Neural cell (in vitro differentiated cells): ENCODE results near the gene SCUBE1.

Experiments
- EP300 ChIP-seq: fragments of 450-650 bp; conservative IDR thresholded peaks from 2 replicates; pipeline ENCODE4 v1.6.1; 2014; ENCODE audit warnings: antibody characterized with exemption, mild to moderate bottlenecking, moderate library complexity; ENCODE audit not compliant: poor library complexity, severe bottlenecking
- EZH2 ChIP-seq: fragments of 200-600, 300-800 bp; shearing (Covaris generic), sonication (generic); IDR thresholded peaks from 2 replicates; pipeline ENCODE4 v1.6.1; 2014; ENCODE audit warnings: antibody characterized with exemption, low read length, borderline replicate concordance, mild to moderate bottlenecking; ENCODE audit not compliant: insufficient read depth, poor library complexity, severe bottlenecking
- MXI1 ChIP-seq: fragments of 450-650 bp; conservative IDR thresholded peaks from 2 replicates; pipeline ENCODE4 v1.6.1; 2014; ENCODE audit warnings: antibody characterized with exemption, mild to moderate bottlenecking; ENCODE audit not compliant: poor library complexity, severe bottlenecking
- POLR2AphosphoS5 ChIP-seq: IDR thresholded peaks from 2 replicates; pipeline ENCODE4 v1.6.1; 2012
- RAD21 ChIP-seq: fragments of 450-650 bp; conservative IDR thresholded peaks from 2 replicates; pipeline ENCODE4 v1.6.1; 2014; ENCODE audit warnings: antibody characterized with exemption, mild to moderate bottlenecking, moderate library complexity
- SMC3 ChIP-seq: fragments of 450-650 bp; conservative IDR thresholded peaks from 2 replicates; pipeline ENCODE4 v1.6.1; 2014; ENCODE audit warnings: antibody characterized with exemption, mild to moderate bottlenecking, moderate library complexity; ENCODE audit not compliant: poor library complexity
- TAF1 ChIP-seq: IDR thresholded peaks from 2 replicates; pipeline ENCODE4 v1.6.1; 2012; ENCODE audit warnings: low read depth
- TF ChIP-seq, protein P1 (sequence below): IDR thresholded peaks from 2 replicates; pipeline ENCODE4 v1.6.1; 2012; ENCODE audit warnings: borderline replicate concordance
- TF ChIP-seq, protein P2 (sequence below): fragments of 450-650 bp; IDR thresholded peaks from 2 replicates; pipeline ENCODE4 v1.5.1; 2014; ENCODE audit warnings: antibody characterized with exemption, mild to moderate bottlenecking, moderate library complexity; ENCODE audit not compliant: poor library complexity, severe bottlenecking

DNA sequence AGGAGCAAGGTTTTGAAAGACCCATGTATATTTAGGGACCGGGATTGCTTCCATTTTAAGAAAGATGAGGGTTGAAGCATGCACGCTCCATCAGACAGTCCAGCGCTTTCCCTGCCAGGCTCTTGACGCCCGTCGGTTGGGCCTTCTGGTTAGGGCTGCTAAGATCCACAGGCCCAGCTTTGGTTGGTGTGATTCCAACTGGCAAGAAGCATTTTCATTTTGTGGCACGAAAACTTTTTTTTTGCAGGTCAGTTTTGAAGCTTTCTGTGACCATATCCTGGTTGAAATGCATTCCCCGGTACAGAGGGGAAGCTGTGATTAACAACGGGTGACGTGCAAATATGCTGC is 34.4 kb upstream of the SCUBE1 start:
- TF ChIP-seq TAF1, result no peak
- TF ChIP-seq, protein P1, sequence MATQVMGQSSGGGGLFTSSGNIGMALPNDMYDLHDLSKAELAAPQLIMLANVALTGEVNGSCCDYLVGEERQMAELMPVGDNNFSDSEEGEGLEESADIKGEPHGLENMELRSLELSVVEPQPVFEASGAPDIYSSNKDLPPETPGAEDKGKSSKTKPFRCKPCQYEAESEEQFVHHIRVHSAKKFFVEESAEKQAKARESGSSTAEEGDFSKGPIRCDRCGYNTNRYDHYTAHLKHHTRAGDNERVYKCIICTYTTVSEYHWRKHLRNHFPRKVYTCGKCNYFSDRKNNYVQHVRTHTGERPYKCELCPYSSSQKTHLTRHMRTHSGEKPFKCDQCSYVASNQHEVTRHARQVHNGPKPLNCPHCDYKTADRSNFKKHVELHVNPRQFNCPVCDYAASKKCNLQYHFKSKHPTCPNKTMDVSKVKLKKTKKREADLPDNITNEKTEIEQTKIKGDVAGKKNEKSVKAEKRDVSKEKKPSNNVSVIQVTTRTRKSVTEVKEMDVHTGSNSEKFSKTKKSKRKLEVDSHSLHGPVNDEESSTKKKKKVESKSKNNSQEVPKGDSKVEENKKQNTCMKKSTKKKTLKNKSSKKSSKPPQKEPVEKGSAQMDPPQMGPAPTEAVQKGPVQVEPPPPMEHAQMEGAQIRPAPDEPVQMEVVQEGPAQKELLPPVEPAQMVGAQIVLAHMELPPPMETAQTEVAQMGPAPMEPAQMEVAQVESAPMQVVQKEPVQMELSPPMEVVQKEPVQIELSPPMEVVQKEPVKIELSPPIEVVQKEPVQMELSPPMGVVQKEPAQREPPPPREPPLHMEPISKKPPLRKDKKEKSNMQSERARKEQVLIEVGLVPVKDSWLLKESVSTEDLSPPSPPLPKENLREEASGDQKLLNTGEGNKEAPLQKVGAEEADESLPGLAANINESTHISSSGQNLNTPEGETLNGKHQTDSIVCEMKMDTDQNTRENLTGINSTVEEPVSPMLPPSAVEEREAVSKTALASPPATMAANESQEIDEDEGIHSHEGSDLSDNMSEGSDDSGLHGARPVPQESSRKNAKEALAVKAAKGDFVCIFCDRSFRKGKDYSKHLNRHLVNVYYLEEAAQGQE, result no peak
- no peak for TF ChIP-seq EP300
- TF ChIP-seq, protein P2, sequence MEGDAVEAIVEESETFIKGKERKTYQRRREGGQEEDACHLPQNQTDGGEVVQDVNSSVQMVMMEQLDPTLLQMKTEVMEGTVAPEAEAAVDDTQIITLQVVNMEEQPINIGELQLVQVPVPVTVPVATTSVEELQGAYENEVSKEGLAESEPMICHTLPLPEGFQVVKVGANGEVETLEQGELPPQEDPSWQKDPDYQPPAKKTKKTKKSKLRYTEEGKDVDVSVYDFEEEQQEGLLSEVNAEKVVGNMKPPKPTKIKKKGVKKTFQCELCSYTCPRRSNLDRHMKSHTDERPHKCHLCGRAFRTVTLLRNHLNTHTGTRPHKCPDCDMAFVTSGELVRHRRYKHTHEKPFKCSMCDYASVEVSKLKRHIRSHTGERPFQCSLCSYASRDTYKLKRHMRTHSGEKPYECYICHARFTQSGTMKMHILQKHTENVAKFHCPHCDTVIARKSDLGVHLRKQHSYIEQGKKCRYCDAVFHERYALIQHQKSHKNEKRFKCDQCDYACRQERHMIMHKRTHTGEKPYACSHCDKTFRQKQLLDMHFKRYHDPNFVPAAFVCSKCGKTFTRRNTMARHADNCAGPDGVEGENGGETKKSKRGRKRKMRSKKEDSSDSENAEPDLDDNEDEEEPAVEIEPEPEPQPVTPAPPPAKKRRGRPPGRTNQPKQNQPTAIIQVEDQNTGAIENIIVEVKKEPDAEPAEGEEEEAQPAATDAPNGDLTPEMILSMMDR, result no peak
- TF ChIP-seq POLR2AphosphoS5, result no peak
- TF ChIP-seq EZH2, result no peak
- no peak for TF ChIP-seq RAD21
- no peak for TF ChIP-seq SMC3
- no peak for TF ChIP-seq MXI1
